D721Med (cell line): ENCODE measurements around the gene UNC45A.

Experiments used
- DNase-seq: peaks from one replicate; pipeline ENCODE4 v3.0.0; 2011; ENCODE audit warnings: low spot score; ENCODE audit not compliant: insufficient read length
- FAIRE-seq: peaks from 2 replicates; lab custom pipeline; 2011; peaks lifted over from hg19 to GRCh38; lab: Jason Lieb, UNC
- CTCF ChIP-seq: IDR thresholded peaks from 2 replicates; pipeline ENCODE4 v1.5.1; 2012; ENCODE audit warnings: mild to moderate bottlenecking, control low read depth; ENCODE audit not compliant: insufficient read depth; ENCODE audit errors: missing control alignments

Gene UNC45A

GRCh38 chr15:90962021-90962420, 26.9 kb downstream of the UNC45A start:
- no peak for FAIRE-seq
- no peak for DNase-seq
- no peak for TF ChIP-seq CTCF

- FAIRE-seq = no peak
- TF ChIP-seq CTCF = no peak
Observed at GRCh38 chr15:90966262-90966661, 31.2 kb downstream of the UNC45A start.

DNA sequence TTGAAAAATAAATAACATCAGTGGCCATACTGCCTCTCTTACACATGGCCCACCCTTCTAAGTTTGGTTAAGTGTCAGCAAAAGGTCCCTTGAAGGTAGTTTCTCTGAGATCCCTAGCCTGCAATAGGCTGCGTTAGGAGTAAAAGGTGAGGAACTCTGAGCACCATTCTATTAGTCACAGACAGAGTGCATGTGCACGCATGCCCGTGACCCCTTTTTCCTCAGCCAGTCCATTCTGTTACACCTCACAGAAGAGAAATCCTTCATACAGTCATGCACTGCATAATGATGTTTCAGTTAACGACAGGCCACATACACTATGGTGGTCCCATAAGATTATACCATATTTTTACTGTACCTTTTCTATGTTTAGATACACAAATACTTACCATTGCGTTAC, 32.1 kb downstream of the UNC45A start:
- no peak for TF ChIP-seq CTCF
- DNase-seq (no peak), FAIRE-seq (no peak)

More at GRCh38 chr15:90966262-90966661, 31.2 kb downstream of the UNC45A start:
- no peak for DNase-seq

DNA sequence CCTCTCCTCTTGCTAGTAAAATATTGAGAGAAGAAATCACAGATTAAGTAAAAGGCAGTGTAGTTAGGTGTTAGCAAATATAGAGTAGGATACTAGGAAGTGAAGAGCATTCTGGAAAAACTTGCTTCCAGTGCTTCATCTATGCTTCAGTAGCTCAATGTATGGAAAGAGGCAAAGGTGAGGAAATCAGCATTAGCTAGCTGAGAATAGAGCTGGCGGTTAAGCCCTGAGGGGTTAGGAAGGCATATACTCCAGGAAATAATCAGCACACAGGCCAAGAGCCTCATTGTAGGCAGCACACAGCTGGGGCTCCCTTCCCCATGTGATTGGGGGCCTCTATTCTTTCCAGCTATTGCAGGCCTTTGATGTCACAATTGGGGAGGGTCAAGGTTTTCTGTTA, 33.3 kb downstream of the UNC45A start:
- no peak for TF ChIP-seq CTCF
- FAIRE-seq (no peak), DNase-seq (no peak)

- FAIRE-seq (no peak), DNase-seq (no peak)
- TF ChIP-seq CTCF = no peak
Observed at GRCh38 chr15:90970274-90970673, 35.2 kb downstream of the UNC45A start.

DNA sequence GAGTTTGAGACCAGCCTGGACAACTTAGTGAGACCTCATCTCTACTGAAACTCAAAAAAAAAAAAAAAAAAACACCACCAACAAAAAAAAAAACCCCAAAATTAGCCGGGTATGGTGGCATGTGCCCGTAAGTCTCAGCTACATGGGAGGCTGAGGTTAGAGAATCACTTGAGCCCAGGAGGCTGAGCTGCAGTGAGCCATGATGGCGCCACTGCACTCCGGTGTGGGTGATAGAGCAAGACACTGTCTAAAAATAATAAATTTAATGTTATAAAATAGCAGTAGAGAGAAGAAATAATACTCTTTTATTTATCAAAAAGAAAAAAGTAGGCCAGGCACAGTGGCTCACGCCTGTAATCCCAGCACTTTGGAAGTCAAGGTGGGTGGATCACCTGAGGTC, 37.0 kb downstream of the UNC45A start:
- DNase-seq = no peak
- TF ChIP-seq CTCF = no peak
- FAIRE-seq = no peak

DNA sequence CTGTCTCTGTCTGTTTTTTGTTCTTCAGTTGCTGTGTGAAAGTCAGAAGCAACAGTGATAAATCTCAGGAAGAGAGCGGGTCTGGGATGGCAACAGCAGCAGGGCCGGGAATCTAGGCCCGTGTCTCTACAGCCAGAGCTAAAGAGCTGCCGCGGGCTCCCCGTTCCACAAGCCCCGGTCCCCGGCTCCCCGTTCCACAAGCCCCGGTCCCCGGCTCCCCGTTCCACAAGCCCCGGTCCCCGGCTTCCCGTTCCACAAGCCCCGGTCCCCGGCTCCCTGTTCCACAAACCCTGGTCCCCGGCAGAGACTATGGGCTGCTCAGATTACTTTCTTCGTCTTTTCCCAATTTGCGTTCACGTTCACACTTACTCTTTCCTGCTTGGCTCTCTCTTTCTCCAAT, 39.1 kb downstream of the UNC45A start:
- DNase-seq (no peak), FAIRE-seq (no peak)
- no peak for TF ChIP-seq CTCF
